PC-3 (cell line): Measurements from ENCODE around the gene ARHGAP26. TPM values are rescaled to one million over a fixed set of nuclear protein-coding genes. Genes with fewer than 3 reads are reported as not detected.

Source experiments
- ATAC-seq: fragments of 200-7000 bp; cut with Tn5 transposase; 2 replicates; pipeline ENCODE4 v1.9.1; 2020; ENCODE audit warnings: mild to moderate bottlenecking, moderate library complexity
- BruUV-seq: library from RNA; stranded (reverse); fragments of 400-500 nt; replicated peaks from 2 replicates; lab custom pipeline; 2021; lab: Mats Ljungman, UMichigan
- CTCF ChIA-PET: fragments of 300-600 bp; sonication (Branson Sonifier 250); formaldehyde crosslinking; loops from one replicate; lab custom pipeline; 2022; ENCODE audit warnings: antibody characterized with exemption; lab: Charles Lee
- POLR2A ChIA-PET: fragments of 300-600 bp; sonication (Branson Sonifier 250); formaldehyde crosslinking; loops from one replicate; lab custom pipeline; 2022; ENCODE audit warnings: antibody characterized with exemption; ENCODE audit not compliant: unreplicated experiment; lab: Charles Lee
- DNase-seq: peaks from one replicate; pipeline ENCODE4 v3.0.0-alpha.2; 2015
- H2AFZ ChIP-seq: fragments of 300-600 bp; sonication (generic); 2 replicates; pipeline ENCODE4 v1.6.0; 2016; ENCODE audit warnings: antibody characterized with exemption, low read length
- H3F3A ChIP-seq: fragments of 300-600 bp; sonication (generic); one replicate; pipeline ENCODE4 v1.6.0; 2017; ENCODE audit warnings: antibody characterized with exemption, low read length, control low read depth, mild to moderate bottlenecking; ENCODE audit not compliant: unreplicated experiment
- H3K27ac ChIP-seq: fragments of 300-600 bp; sonication (generic); 2 replicates; pipeline ENCODE4 v1.5.1; 2016; ENCODE audit warnings: mild to moderate bottlenecking, low read length
- H3K27me3 ChIP-seq: fragments of 300-600 bp; sonication (generic); 2 replicates; pipeline ENCODE4 v1.6.1; 2016; ENCODE audit warnings: low read length, mixed read lengths
- H3K36me3 ChIP-seq: fragments of 300-600 bp; sonication (generic); 2 replicates; pipeline ENCODE4 v1.6.1; 2016; ENCODE audit warnings: low read depth, mixed run types, low read length, mixed read lengths
- H3K4me1 ChIP-seq: fragments of 300-600 bp; sonication (generic); 2 replicates; pipeline ENCODE4 v1.5.1; 2016; ENCODE audit warnings: low read length; ENCODE audit not compliant: insufficient read depth
- H3K4me2 ChIP-seq: fragments of 300-600 bp; sonication (generic); 2 replicates; pipeline ENCODE4 v1.6.0; 2016; ENCODE audit warnings: low read length
- H3K4me3 ChIP-seq: fragments of 300-600 bp; sonication (generic); 2 replicates; pipeline ENCODE4 v1.5.1; 2016; ENCODE audit warnings: mild to moderate bottlenecking, low read length, mixed read lengths
- H3K79me2 ChIP-seq: fragments of 300-600 bp; sonication (generic); 2 replicates; pipeline ENCODE4 v1.6.1; 2017; ENCODE audit warnings: low read length, mixed read lengths
- H3K9ac ChIP-seq: fragments of 300-600 bp; sonication (generic); 2 replicates; pipeline ENCODE4 v1.6.0; 2016; ENCODE audit warnings: mild to moderate bottlenecking, low read length
- H3K9me2 ChIP-seq: fragments of 300-600 bp; sonication (generic); replicated peaks from 2 replicates; pipeline ENCODE4 v1.6.1; 2016; ENCODE audit warnings: mixed run types, low read length, mixed read lengths
- H3K9me3 ChIP-seq: fragments of 300-600 bp; sonication (generic); 2 replicates; pipeline ENCODE4 v1.6.1; 2016; ENCODE audit warnings: low read length, mixed read lengths
- H4K20me1 ChIP-seq: fragments of 300-600 bp; sonication (generic); 2 replicates; pipeline ENCODE4 v1.6.1; 2016; ENCODE audit warnings: low read length, mixed read lengths
- EZH2 ChIP-seq: fragments of 300-600 bp; sonication (generic); IDR thresholded peaks from one replicate; pipeline ENCODE4 v1.6.1; 2017; ENCODE audit warnings: antibody characterized with exemption, mild to moderate bottlenecking, low read length; ENCODE audit not compliant: unreplicated experiment
- EZH2phosphoT487 ChIP-seq: fragments of 300-600 bp; sonication (generic); IDR thresholded peaks from 2 replicates; pipeline ENCODE4 v1.6.1; 2018; ENCODE audit warnings: mild to moderate bottlenecking, antibody characterized with exemption, low read length, borderline replicate concordance
- intact Hi-C: fragments of 100-400 bp; cut with micrococcal nuclease; formaldehyde crosslinking; loops from 2 replicates; pipeline ENCODE4 v1.9.0; 2023
- total RNA-seq: library from RNA; depleted of rRNA; stranded (reverse); fragments of >200 nt; gene quantifications from 2 replicates; pipeline ENCODE4 v1.2.3, GENCODE V29; 2014
- TF ChIP-seq, protein P1 (sequence below): fragments of 300-600 bp; sonication (generic); conservative IDR thresholded peaks from 2 replicates; pipeline ENCODE4 v1.5.1; 2017; ENCODE audit warnings: antibody characterized with exemption, low read depth, mild to moderate bottlenecking, low read length

ARHGAP26 gene
- total RNA-seq, 1 experiment from 2014 or later: 11.7 TPM

DNA sequence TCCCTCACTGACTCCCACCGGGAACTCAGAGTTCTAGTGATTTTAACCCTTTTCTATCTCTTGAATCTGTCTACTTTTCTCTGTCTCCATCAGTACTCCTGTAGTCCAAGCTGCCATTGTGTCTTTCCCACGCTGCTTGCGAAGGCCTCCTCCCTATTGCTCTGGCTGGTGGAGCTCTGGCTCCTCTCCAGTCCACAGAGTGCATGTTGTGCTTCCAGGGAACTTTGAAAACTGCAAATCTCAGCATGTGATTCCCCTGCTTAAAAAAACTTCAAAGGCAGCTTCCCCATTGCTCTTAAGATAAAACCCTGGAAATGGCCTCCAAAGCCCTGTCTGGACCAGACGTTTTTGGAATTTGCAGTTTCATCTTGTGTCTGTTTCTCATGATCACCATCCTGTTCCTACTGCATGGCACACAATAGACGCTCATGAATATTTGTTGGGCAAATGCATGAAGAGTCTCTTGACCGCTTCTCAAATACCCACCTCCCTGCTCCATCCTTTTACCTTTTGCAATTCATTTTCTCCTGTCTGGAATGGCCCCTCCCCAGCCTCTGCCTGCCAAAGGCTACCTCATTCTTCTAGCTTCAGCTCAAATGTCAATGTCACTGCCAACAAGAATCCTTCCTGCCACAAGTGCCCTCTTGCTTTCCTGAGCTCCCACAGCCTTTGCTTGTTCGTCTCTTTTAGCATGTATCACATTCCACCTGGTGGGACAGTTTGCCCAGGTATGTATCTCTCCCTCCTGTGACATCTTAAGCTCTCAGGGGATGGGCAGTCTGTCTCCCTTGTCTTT lies 293.2 kb downstream of the ARHGAP26 start:
- Histone ChIP-seq H4K20me1 (no peaks in the 10 kb centered on the region), H3K4me2 (no peak overlapping the region), H3K27ac (peak overlapping the region; percentile 29; the same call in 1 of the 2 replicates), H3K9me3 (no peaks in the 10 kb centered on the region), H3K79me2 (no peaks in the 10 kb centered on the region), H3K9me2 (no peaks in the 10 kb centered on the region), H2AFZ (no peak overlapping the region), H3K4me1 (peaks cover 58% of the 10 kb centered on the region), H3K4me3 (no peak overlapping the region), H3K36me3 (peaks cover 3% of the 10 kb centered on the region; the same call in 1 of the 2 replicates), H3K27me3 (no peaks in the 10 kb centered on the region), H3F3A (no peaks in the 10 kb centered on the region), H3K9ac (no peak overlapping the region)
- no peak for ATAC-seq
- POLR2A ChIA-PET: no interaction called here
- peak; percentile 17 for DNase-seq
- intact Hi-C loops: no loop called here
- BruUV-seq: no TSS peak
- TF ChIP-seq, protein P1, sequence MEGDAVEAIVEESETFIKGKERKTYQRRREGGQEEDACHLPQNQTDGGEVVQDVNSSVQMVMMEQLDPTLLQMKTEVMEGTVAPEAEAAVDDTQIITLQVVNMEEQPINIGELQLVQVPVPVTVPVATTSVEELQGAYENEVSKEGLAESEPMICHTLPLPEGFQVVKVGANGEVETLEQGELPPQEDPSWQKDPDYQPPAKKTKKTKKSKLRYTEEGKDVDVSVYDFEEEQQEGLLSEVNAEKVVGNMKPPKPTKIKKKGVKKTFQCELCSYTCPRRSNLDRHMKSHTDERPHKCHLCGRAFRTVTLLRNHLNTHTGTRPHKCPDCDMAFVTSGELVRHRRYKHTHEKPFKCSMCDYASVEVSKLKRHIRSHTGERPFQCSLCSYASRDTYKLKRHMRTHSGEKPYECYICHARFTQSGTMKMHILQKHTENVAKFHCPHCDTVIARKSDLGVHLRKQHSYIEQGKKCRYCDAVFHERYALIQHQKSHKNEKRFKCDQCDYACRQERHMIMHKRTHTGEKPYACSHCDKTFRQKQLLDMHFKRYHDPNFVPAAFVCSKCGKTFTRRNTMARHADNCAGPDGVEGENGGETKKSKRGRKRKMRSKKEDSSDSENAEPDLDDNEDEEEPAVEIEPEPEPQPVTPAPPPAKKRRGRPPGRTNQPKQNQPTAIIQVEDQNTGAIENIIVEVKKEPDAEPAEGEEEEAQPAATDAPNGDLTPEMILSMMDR: no peak
- TF ChIP-seq EZH2: no peak
- TF ChIP-seq EZH2phosphoT487: no peak
- CTCF ChIA-PET: no interaction called here

DNA sequence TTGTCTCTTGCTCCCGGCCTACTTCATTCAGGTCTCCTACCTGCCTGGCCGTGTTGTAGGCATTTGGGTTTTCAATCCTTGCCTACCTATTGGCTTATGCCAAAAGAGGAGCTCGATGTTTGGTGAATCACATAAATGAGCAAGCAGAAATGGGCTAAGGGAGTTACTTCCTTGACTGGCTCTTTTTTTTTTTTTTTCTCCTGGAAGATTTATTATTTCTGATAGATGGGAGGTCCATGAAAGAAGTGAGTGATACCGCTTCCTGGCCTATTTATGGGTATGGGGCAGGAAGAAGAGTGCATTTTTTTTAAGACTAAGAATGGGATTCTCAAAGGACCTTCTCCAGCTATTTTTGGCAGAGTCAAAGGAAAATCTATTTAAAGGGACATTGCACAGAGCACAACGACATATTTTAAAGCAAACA lies 294.1 kb downstream of the ARHGAP26 start:
- no peak overlapping the region for H3K9ac ChIP-seq
- POLR2A ChIA-PET: no interaction called here
- no peaks in the 10 kb centered on the region for H3K79me2 ChIP-seq
- peak overlapping the region; percentile 29; the same call in 1 of the 2 replicates for H3K27ac ChIP-seq
- no peak overlapping the region for H2AFZ ChIP-seq
- H3K9me2 ChIP-seq: no peaks in the 10 kb centered on the region
- H3K27me3 ChIP-seq: no peaks in the 10 kb centered on the region
- H3K4me3 ChIP-seq: no peak overlapping the region
- no peak for TF ChIP-seq EZH2phosphoT487
- TF ChIP-seq, protein P1: no peak
- TF ChIP-seq EZH2: no peak
- H3K4me2 ChIP-seq: 0 out of 2 replicates have a peak overlapping the region, but pooled peaks have one; percentile 7
- DNase-seq (peak; percentile 35), ATAC-seq (no peak)
- no TSS peak for BruUV-seq
- intact Hi-C loops: no loop called here
- H4K20me1 ChIP-seq: no peaks in the 10 kb centered on the region
- CTCF ChIA-PET: interaction anchor here (0.7 kb wide), 1 partner anchor 1076 kb away, joined by 6 read pairs; no protein-coding TSS in a partner anchor
- H3K36me3 ChIP-seq: no peaks in the 10 kb centered on the region
- H3K4me1 ChIP-seq: peaks cover 52% of the 10 kb centered on the region
- no peaks in the 10 kb centered on the region for H3K9me3 ChIP-seq
- no peaks in the 10 kb centered on the region for H3F3A ChIP-seq

DNA sequence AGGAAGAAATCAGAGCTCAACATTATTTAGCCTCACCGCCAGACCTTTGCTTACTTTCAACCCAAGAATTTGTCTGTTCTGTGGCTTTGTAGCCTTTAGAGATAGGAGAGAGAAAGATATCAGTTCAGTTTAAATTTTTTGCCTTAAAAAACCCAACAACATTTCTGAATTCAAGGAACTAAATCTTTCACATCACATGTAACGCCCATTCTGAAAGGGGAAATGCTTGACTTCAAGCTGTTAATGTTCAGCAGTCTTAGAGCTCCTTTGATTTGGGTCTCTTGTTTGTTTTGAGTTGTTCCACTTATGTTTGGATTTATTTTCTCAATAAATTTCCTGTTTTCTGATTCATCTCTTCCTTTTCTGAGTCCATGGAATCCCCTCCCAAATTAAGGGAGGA lies 294.5 kb downstream of the ARHGAP26 start:
- Histone ChIP-seq H3K27ac (no peak overlapping the region), H3K9me2 (no peaks in the 10 kb centered on the region), H3K4me1 (peaks cover 48% of the 10 kb centered on the region), H3K9me3 (no peaks in the 10 kb centered on the region), H3K9ac (no peak overlapping the region), H3K36me3 (no peaks in the 10 kb centered on the region), H3F3A (no peaks in the 10 kb centered on the region), H3K4me3 (no peak overlapping the region), H4K20me1 (no peaks in the 10 kb centered on the region), H3K4me2 (no peak overlapping the region), H2AFZ (no peak overlapping the region), H3K79me2 (no peaks in the 10 kb centered on the region), H3K27me3 (no peaks in the 10 kb centered on the region)
- POLR2A ChIA-PET: no interaction called here
- CTCF ChIA-PET: interaction anchor here (0.7 kb wide), 1 partner anchor 1075 kb away, joined by 6 read pairs; no protein-coding TSS in a partner anchor
- intact Hi-C loops: no loop called here
- no TSS peak for BruUV-seq
- TF ChIP-seq, protein P1: no peak
- no peak for TF ChIP-seq EZH2phosphoT487
- TF ChIP-seq EZH2: no peak
- ATAC-seq (no peak), DNase-seq (no peak)
